ENCODE results near the gene CHST8. TPM values are rescaled to one million over a fixed set of nuclear protein-coding genes. Genes with fewer than 3 reads are reported as not detected.

Gene CHST8
- total RNA-seq (not detected), total RNA-seq (0 to 0.08 (median 0) reads per million in 29 experiments)
- not detected for total RNA-seq (2013)

- no peaks in the 10 kb centered on the region for H3K36me3 Mint-ChIP-seq
- 3% methylated on average over 95 of the region's 96 CpGs for WGBS (ENCODE audit: insufficient coverage)
- ATAC-seq (replicated peaks in 1 of 4): no peak
- no peaks in the 10 kb centered on the region for H3K9me3 ChIP-seq
- H3K27me3 Mint-ChIP-seq: peaks cover 39 to 67% of the 10 kb centered on the region in 2 donors
- peaks cover 2 to 65% of the 10 kb centered on the region in 2 experiments for H3K27me3 ChIP-seq (replicated peaks in 1 of 2; ENCODE audit: control insufficient read depth in 2 of 2, extremely low read depth in 1 of 2, insufficient read depth in 2 of 2, low read length in 1 of 2)
- no peak within 1 kb of the TSS for H3K27ac Mint-ChIP-seq
- no peak within 1 kb of the TSS for H3K4me3 Mint-ChIP-seq
- no peak within 1 kb of the TSS for H3K4me3 ChIP-seq (ENCODE audit: control insufficient read depth in 1 of 2, extremely low read depth in 1 of 2, low read length in 1 of 2)
- ChIA-PET POLR2A (no interaction called here), CTCF (no interaction called here)
- no peaks in the 10 kb centered on the region for H3K36me3 ChIP-seq (ENCODE audit: control insufficient read depth in 2 of 2, extremely low read depth in 1 of 2, insufficient read depth in 1 of 2, low read length in 1 of 2)
- DNase-seq: no peak
- H3K27ac ChIP-seq (ENCODE audit: low read length): no peak within 1 kb of the TSS
- H3K4me1 Mint-ChIP-seq: peaks cover 0 to 1% (median 0%) of the 10 kb centered on the region in 3 donors
- H3K4me1 ChIP-seq (ENCODE audit: control insufficient read depth in 1 of 2, extremely low read depth in 1 of 2, insufficient read depth in 2 of 2, low read length in 2 of 2): no peaks in the 10 kb centered on the region
- H3K9me3 Mint-ChIP-seq: no peaks in the 10 kb centered on the region
Measured at GRCh38 chr19:33621811-33622504, at the start of gene CHST8. TSS of gene CHST8 (plus strand) at chr19:33621953. CDS start at chr19:33689262, 67,309 bp downstream.

- H3K9me3 ChIP-seq: no peaks in the 10 kb centered on the region
- WGBS (ENCODE audit: insufficient coverage): 88% methylated on average over 1 of the region's 2 CpGs
- no peaks in the 10 kb centered on the region for H3K36me3 Mint-ChIP-seq
- ATAC-seq (replicated peaks in 1 of 4) (no peak), DNase-seq (no peak)
- no peak overlapping the region for H3K27ac Mint-ChIP-seq
- no peak overlapping the region for H3K4me3 ChIP-seq (ENCODE audit: control insufficient read depth in 1 of 2, extremely low read depth in 1 of 2, low read length in 1 of 2)
- H3K4me1 Mint-ChIP-seq: no peaks in the 10 kb centered on the region
- H3K27ac ChIP-seq (ENCODE audit: low read length): no peak overlapping the region
- CTCF ChIA-PET: no interaction called here
- POLR2A ChIA-PET: no interaction called here
- no peaks in the 10 kb centered on the region for H3K36me3 ChIP-seq (ENCODE audit: control insufficient read depth in 2 of 2, extremely low read depth in 1 of 2, insufficient read depth in 1 of 2, low read length in 1 of 2)
- H3K27me3 ChIP-seq (replicated peaks in 1 of 2; ENCODE audit: control insufficient read depth in 2 of 2, extremely low read depth in 1 of 2, insufficient read depth in 2 of 2, low read length in 1 of 2): peaks cover 0 to 10% of the 10 kb centered on the region in 2 experiments
- no peaks in the 10 kb centered on the region for H3K4me1 ChIP-seq (ENCODE audit: control insufficient read depth in 1 of 2, extremely low read depth in 1 of 2, insufficient read depth in 2 of 2, low read length in 2 of 2)
- no peak overlapping the region for H3K4me3 Mint-ChIP-seq
- H3K27me3 Mint-ChIP-seq: peaks cover 20 to 37% of the 10 kb centered on the region in 2 donors
- H3K9me3 Mint-ChIP-seq: peaks cover 11 to 17% (median 13%) of the 10 kb centered on the region in 3 donors
Measured at GRCh38 chr19:33572929-33573328, 48.8 kb upstream of the CHST8 start.

- no CpG with 5 or more reads among the region's 1 CpG for WGBS (ENCODE audit: insufficient coverage)
- no peaks in the 10 kb centered on the region for H3K4me1 Mint-ChIP-seq
- H3K27ac Mint-ChIP-seq: no peak overlapping the region
- Histone ChIP-seq H3K9me3 (no peaks in the 10 kb centered on the region), H3K27me3 (replicated peaks in 1 of 2; ENCODE audit: control insufficient read depth in 2 of 2, extremely low read depth in 1 of 2, insufficient read depth in 2 of 2, low read length in 1 of 2) (peaks cover 0 to 11% of the 10 kb centered on the region in 2 experiments), H3K27ac (ENCODE audit: low read length) (no peak overlapping the region), H3K4me3 (ENCODE audit: control insufficient read depth in 1 of 2, extremely low read depth in 1 of 2, low read length in 1 of 2) (no peak overlapping the region), H3K36me3 (ENCODE audit: control insufficient read depth in 2 of 2, extremely low read depth in 1 of 2, insufficient read depth in 1 of 2, low read length in 1 of 2) (no peaks in the 10 kb centered on the region), H3K4me1 (ENCODE audit: control insufficient read depth in 1 of 2, extremely low read depth in 1 of 2, insufficient read depth in 2 of 2, low read length in 2 of 2) (no peaks in the 10 kb centered on the region)
- peaks cover 11 to 17% (median 13%) of the 10 kb centered on the region in 3 donors for H3K9me3 Mint-ChIP-seq
- no peaks in the 10 kb centered on the region for H3K36me3 Mint-ChIP-seq
- peaks cover 13 to 27% of the 10 kb centered on the region in 2 donors for H3K27me3 Mint-ChIP-seq
- H3K4me3 Mint-ChIP-seq: no peak overlapping the region
- ChIA-PET CTCF (no interaction called here), POLR2A (no interaction called here)
- ATAC-seq (replicated peaks in 1 of 4): no peak
- DNase-seq: no peak
Measured at GRCh38 chr19:33574824-33575223, 46.9 kb upstream of the CHST8 start.

GRCh38 chr19:33578697-33579096, 43.1 kb upstream of the CHST8 start:
- Histone ChIP-seq H3K4me1 (ENCODE audit: control insufficient read depth in 1 of 2, extremely low read depth in 1 of 2, insufficient read depth in 2 of 2, low read length in 2 of 2) (no peaks in the 10 kb centered on the region), H3K27me3 (replicated peaks in 1 of 2; ENCODE audit: control insufficient read depth in 2 of 2, extremely low read depth in 1 of 2, insufficient read depth in 2 of 2, low read length in 1 of 2) (peaks cover 0 to 34% of the 10 kb centered on the region in 2 experiments), H3K4me3 (ENCODE audit: control insufficient read depth in 1 of 2, extremely low read depth in 1 of 2, low read length in 1 of 2) (no peak overlapping the region), H3K36me3 (ENCODE audit: control insufficient read depth in 2 of 2, extremely low read depth in 1 of 2, insufficient read depth in 1 of 2, low read length in 1 of 2) (no peaks in the 10 kb centered on the region), H3K9me3 (no peaks in the 10 kb centered on the region), H3K27ac (ENCODE audit: low read length) (no peak overlapping the region)
- WGBS (ENCODE audit: insufficient coverage): no CpG with 5 or more reads among the region's 3 CpGs
- no peak for ATAC-seq (replicated peaks in 1 of 4)
- Mint-ChIP-seq H3K36me3 (no peaks in the 10 kb centered on the region), H3K4me3 (no peak overlapping the region), H3K4me1 (no peaks in the 10 kb centered on the region), H3K9me3 (peaks cover 5 to 13% (median 11%) of the 10 kb centered on the region in 3 donors), H3K27me3 (peaks cover 16 to 20% of the 10 kb centered on the region in 2 donors), H3K27ac (no peak overlapping the region)
- POLR2A ChIA-PET: no interaction called here
- CTCF ChIA-PET: no interaction called here
- no peak for DNase-seq

- peaks cover 0 to 34% of the 10 kb centered on the region in 2 experiments for H3K27me3 ChIP-seq (replicated peaks in 1 of 2; ENCODE audit: control insufficient read depth in 2 of 2, extremely low read depth in 1 of 2, insufficient read depth in 2 of 2, low read length in 1 of 2)
- H3K9me3 ChIP-seq: no peaks in the 10 kb centered on the region
- Mint-ChIP-seq H3K36me3 (no peaks in the 10 kb centered on the region), H3K9me3 (peaks cover 0 to under 1% (median 0%) of the 10 kb centered on the region in 3 donors), H3K27ac (no peak overlapping the region), H3K4me3 (no peak overlapping the region), H3K4me1 (no peaks in the 10 kb centered on the region), H3K27me3 (peaks cover 14 to 17% of the 10 kb centered on the region in 2 donors)
- no peaks in the 10 kb centered on the region for H3K4me1 ChIP-seq (ENCODE audit: control insufficient read depth in 1 of 2, extremely low read depth in 1 of 2, insufficient read depth in 2 of 2, low read length in 2 of 2)
- ChIA-PET POLR2A (no interaction called here), CTCF (no interaction called here)
- no peak overlapping the region for H3K4me3 ChIP-seq (ENCODE audit: control insufficient read depth in 1 of 2, extremely low read depth in 1 of 2, low read length in 1 of 2)
- H3K36me3 ChIP-seq (ENCODE audit: control insufficient read depth in 2 of 2, extremely low read depth in 1 of 2, insufficient read depth in 1 of 2, low read length in 1 of 2): no peaks in the 10 kb centered on the region
- no peak overlapping the region for H3K27ac ChIP-seq (ENCODE audit: low read length)
- WGBS (ENCODE audit: insufficient coverage): 77% methylated on average over 10 of the region's 10 CpGs
- ATAC-seq (replicated peaks in 1 of 4) (no peak), DNase-seq (no peak)
Measured at GRCh38 chr19:33580026-33580644, 41.6 kb upstream of the CHST8 start.

GRCh38 chr19:33580645-33581037, 41.1 kb upstream of the CHST8 start:
- H3K27me3 ChIP-seq (replicated peaks in 1 of 2; ENCODE audit: control insufficient read depth in 2 of 2, extremely low read depth in 1 of 2, insufficient read depth in 2 of 2, low read length in 1 of 2): peaks cover 0 to 34% of the 10 kb centered on the region in 2 experiments
- Mint-ChIP-seq H3K27ac (no peak overlapping the region), H3K9me3 (no peaks in the 10 kb centered on the region), H3K4me3 (no peak overlapping the region), H3K4me1 (no peaks in the 10 kb centered on the region), H3K27me3 (peaks cover 14 to 17% of the 10 kb centered on the region in 2 donors), H3K36me3 (no peaks in the 10 kb centered on the region)
- ChIA-PET POLR2A (no interaction called here), CTCF (no interaction called here)
- DNase-seq (no peak), ATAC-seq (replicated peaks in 1 of 4) (no peak)
- H3K36me3 ChIP-seq (ENCODE audit: control insufficient read depth in 2 of 2, extremely low read depth in 1 of 2, insufficient read depth in 1 of 2, low read length in 1 of 2): no peaks in the 10 kb centered on the region
- no peak overlapping the region for H3K4me3 ChIP-seq (ENCODE audit: control insufficient read depth in 1 of 2, extremely low read depth in 1 of 2, low read length in 1 of 2)
- H3K9me3 ChIP-seq: no peaks in the 10 kb centered on the region
- WGBS (ENCODE audit: insufficient coverage): 44% methylated on average over 6 of the region's 8 CpGs
- H3K4me1 ChIP-seq (ENCODE audit: control insufficient read depth in 1 of 2, extremely low read depth in 1 of 2, insufficient read depth in 2 of 2, low read length in 2 of 2): no peaks in the 10 kb centered on the region
- no peak overlapping the region for H3K27ac ChIP-seq (ENCODE audit: low read length)
